Naive B cell (primary cell): Measurements from ENCODE around the gene DSCAML1. TPM values are rescaled to one million over a fixed set of nuclear protein-coding genes. Genes with fewer than 3 reads are reported as not detected.

Experiments
- ATAC-seq, 2 donors: fragments of 150-1000 bp; cut with Tn5 transposase; 2 replicates each; pipeline ENCODE4 v1.10.0; 2021; ENCODE audit warnings: low read depth in 2 of 2, mild to moderate bottlenecking in 2 of 2, moderate library complexity in 2 of 2
- DNase-seq: peaks from one replicate; pipeline ENCODE4 v3.0.0; 2022
- H3K27ac Mint-ChIP-seq, 6 donors: one replicate each; pipeline ENCODE4 v1.8.0; 2020 to 2022; ENCODE audit warnings: mild to moderate bottlenecking in 6 of 6, mixed read lengths in 6 of 6, moderate library complexity in 5 of 6, inconsistent platforms in 2 of 6
- H3K27me3 Mint-ChIP-seq, 3 donors: one replicate each; pipeline ENCODE4 v1.8.0; 2021 to 2022; ENCODE audit warnings: mixed read lengths in 3 of 3, mild to moderate bottlenecking in 1 of 3
- H3K36me3 Mint-ChIP-seq, 2 donors: one replicate each; pipeline ENCODE4 v1.8.0; 2020 to 2022; ENCODE audit warnings: mixed read lengths in 2 of 2, inconsistent platforms in 1 of 2, mild to moderate bottlenecking in 1 of 2
- H3K4me1 Mint-ChIP-seq, 3 donors: one replicate each; pipeline ENCODE4 v1.8.0; 2020 to 2022; ENCODE audit warnings: mixed read lengths in 3 of 3, inconsistent platforms in 1 of 3, mild to moderate bottlenecking in 1 of 3, moderate library complexity in 1 of 3
- H3K4me3 Mint-ChIP-seq, 8 donors: one replicate each; pipeline ENCODE4 v1.8.0; 2020 to 2022; ENCODE audit warnings: mild to moderate bottlenecking in 8 of 8, mixed read lengths in 8 of 8, moderate library complexity in 8 of 8, inconsistent platforms in 2 of 8
- H3K9me3 Mint-ChIP-seq, 7 donors: one replicate each; pipeline ENCODE4 v1.8.0; 2020 to 2022; ENCODE audit warnings: mixed read lengths in 7 of 7, mild to moderate bottlenecking in 5 of 7, inconsistent platforms in 2 of 7, moderate library complexity in 1 of 7
- polyA plus RNA-seq, 6 donors: library from polyadenylated mRNA; unstranded; fragments of 300-500 nt; fragmentation: Illumina TruSeq; gene quantifications; one replicate each; pipeline ENCODE4 v1.2.3, GENCODE V29; 2021; ENCODE audit warnings: low read depth in 6 of 6

The DSCAML1 gene
- polyA plus RNA-seq, 6 donors from 2014 or later, result 0.03 to 0.25 (median 0.11) TPM; not detected in 3

DNA sequence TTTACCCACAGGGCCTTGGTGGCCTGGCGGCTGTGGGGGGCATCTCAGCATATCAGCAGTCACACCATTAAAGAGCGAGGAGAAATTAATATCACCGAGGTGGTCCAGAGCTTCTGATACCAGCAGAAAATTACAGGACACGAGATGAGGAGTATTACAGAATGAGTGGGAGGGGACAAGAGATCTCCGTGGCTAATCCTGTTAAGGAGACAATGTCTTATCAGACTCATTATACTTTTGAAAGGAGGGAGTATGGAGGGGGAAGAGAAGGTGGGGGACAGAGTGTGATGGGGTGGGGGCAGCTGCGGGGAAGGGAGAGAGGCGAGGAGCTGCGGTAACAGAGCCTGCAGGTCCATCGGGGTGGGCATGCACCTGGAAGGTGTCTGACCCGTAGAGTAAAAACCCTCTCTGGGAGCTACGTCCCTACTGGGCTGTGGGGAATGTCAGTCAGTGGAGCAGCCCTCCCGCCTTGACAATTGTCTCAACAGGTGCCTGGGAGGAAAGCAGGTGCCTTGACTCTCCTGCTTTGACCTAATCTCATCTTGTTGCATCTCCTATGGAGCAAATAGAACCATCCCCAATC lies 245.2 kb downstream of the DSCAML1 start:
- Mint-ChIP-seq H3K36me3 (no peaks in the 10 kb centered on the region), H3K9me3 (no peaks in the 10 kb centered on the region), H3K27ac (peak overlapping the region in 1 of 6 donors; percentile 62), H3K4me1 (no peaks in the 10 kb centered on the region), H3K4me3 (no peak overlapping the region), H3K27me3 (peaks cover 19 to 25% (median 20%) of the 10 kb centered on the region in 3 donors)
- DNase-seq (no peak), ATAC-seq (no peak)

DNA sequence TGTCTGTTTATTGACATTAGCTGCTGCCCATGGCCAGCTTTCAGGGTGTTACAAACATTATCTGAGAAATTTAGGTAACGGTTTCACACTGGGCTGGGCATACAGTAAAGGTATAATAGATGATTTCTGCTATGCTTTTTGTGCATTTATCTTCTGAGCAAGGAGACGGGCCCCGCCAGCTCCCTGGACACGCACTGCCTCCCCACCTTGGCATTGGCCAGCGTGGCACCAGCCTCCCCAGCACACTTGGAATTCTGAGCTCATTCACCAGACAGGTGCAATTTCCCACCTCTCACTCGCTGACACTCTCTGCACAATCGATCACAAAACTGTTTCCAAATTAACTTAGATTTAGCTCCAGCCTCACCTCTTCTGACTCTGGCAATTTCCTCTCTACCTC lies 246.6 kb downstream of the DSCAML1 start:
- Mint-ChIP-seq H3K4me3 (no peak overlapping the region), H3K27ac (no peak overlapping the region), H3K4me1 (no peaks in the 10 kb centered on the region), H3K36me3 (no peaks in the 10 kb centered on the region), H3K9me3 (no peaks in the 10 kb centered on the region), H3K27me3 (peaks cover 18 to 21% (median 21%) of the 10 kb centered on the region in 3 donors)
- ATAC-seq (no peak), DNase-seq (no peak)

DNA sequence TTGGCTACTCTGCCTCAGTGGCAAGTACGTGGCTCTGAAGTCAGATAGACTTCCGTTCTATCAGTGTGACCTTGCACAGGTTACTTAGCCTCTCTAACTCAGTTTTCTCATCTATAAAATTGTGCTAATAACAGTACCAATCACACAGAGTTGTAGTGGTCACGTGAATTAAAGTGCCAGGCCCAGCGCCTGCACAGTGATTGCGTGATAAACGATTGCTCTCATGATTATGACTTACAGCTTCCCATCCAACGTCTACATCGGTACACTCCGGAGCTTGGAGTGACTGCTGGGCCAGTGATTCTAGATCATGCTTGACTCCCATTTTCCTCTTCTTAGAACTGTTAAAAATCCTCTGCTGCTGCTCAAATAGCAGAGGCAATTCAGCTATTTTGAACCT lies 247.6 kb downstream of the DSCAML1 start:
- no peak for ATAC-seq
- no peaks in the 10 kb centered on the region for H3K9me3 Mint-ChIP-seq
- no peak overlapping the region for H3K4me3 Mint-ChIP-seq
- H3K36me3 Mint-ChIP-seq, result no peaks in the 10 kb centered on the region
- H3K27me3 Mint-ChIP-seq, result peaks cover 13 to 20% (median 20%) of the 10 kb centered on the region in 3 donors
- DNase-seq, result no peak
- H3K4me1 Mint-ChIP-seq, result no peaks in the 10 kb centered on the region
- no peak overlapping the region for H3K27ac Mint-ChIP-seq

GRCh38 chr11:117548876-117549275 lies 248.1 kb downstream of the DSCAML1 start:
- Mint-ChIP-seq H3K27ac (no peak overlapping the region), H3K36me3 (no peaks in the 10 kb centered on the region), H3K4me3 (no peak overlapping the region), H3K4me1 (no peaks in the 10 kb centered on the region), H3K27me3 (peaks cover 12 to 20% (median 20%) of the 10 kb centered on the region in 3 donors), H3K9me3 (no peaks in the 10 kb centered on the region)
- DNase-seq (no peak), ATAC-seq (no peak)

GRCh38 chr11:117547946-117548345 lies 249.1 kb downstream of the DSCAML1 start:
- peaks cover 6 to 20% (median 20%) of the 10 kb centered on the region in 3 donors for H3K27me3 Mint-ChIP-seq
- DNase-seq (no peak), ATAC-seq (no peak)
- no peak overlapping the region for H3K4me3 Mint-ChIP-seq
- no peak overlapping the region for H3K27ac Mint-ChIP-seq
- H3K4me1 Mint-ChIP-seq, result no peaks in the 10 kb centered on the region
- H3K9me3 Mint-ChIP-seq, result peaks cover 0 to 2% (median 0%) of the 10 kb centered on the region in 7 donors
- H3K36me3 Mint-ChIP-seq, result no peaks in the 10 kb centered on the region

DNA sequence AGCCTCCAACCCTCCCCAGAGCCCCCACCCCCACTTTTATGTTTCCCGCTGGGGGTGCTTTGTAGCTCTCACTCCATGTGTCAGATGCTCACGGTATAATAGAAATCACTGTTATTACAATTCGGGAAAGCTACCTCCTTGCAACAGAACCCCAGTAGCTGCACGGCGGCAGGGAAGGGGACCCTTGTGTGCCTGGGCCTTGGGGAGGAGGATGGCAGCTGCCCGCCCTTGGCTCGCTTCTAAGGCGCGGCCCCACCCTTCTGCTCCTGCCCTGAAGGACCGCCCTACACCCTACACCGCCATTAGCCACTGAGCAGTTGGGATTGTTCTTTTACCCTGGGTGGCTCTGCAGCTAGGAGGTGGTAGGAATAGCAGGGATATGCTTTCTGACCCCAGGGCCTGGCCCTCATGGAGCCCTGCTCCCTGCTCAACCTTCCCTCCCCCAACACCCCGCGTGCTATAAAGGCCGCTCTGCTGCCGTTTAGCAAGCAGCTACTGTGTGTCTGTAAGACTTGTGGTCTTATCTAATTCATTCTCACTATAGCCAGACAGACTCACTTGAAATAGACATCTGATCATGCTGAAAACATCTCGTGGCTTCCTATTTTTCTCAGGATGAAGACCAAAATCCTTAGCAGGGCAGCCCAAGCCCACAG lies 249.7 kb downstream of the DSCAML1 start:
- Mint-ChIP-seq H3K27me3 (peaks cover 8 to 20% (median 20%) of the 10 kb centered on the region in 3 donors), H3K4me1 (no peaks in the 10 kb centered on the region), H3K4me3 (no peak overlapping the region), H3K9me3 (peaks cover 0 to 4% (median 0%) of the 10 kb centered on the region in 7 donors), H3K36me3 (no peaks in the 10 kb centered on the region), H3K27ac (no peak overlapping the region)
- no peak for DNase-seq
- ATAC-seq, result no peak

DNA sequence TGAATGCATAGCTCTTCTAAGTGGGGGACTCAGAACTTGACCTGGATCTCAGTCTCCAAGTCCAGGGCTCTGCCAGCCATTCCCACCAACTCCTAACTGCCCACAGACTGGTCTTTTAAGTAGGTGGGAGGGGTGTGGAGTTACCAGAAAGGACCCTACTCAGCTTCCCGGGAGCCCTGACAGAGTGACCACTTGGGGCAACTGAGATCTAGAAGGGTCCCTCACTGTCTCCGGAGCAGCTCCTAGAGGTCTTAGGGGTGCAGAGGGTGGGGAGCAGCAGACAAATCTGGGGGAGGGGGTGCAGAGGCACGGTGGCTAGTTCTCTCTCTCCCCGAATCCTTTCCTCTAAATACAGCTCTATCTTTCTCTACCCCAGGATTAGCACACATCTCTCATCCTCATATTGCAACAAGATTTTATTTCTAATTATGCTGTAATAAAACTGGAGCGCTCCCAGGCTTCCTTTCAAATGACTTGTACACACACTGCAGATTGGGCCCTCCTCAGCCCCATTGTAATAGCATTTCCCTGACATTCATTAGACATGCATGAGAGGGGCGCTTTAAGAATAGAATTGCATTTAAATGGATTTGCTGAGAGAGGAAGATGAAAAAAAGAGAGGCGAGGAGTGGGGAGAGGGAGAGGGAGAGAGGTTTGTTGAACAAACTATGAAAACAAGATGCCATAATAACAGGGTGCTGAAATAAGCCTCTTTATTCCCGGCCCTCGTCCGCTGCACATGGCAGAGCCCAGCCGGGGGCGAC lies 250.4 kb downstream of the DSCAML1 start:
- H3K36me3 Mint-ChIP-seq, result no peaks in the 10 kb centered on the region
- peaks cover 8 to 20% (median 18%) of the 10 kb centered on the region in 3 donors for H3K27me3 Mint-ChIP-seq
- H3K27ac Mint-ChIP-seq, result no peak overlapping the region
- no peak overlapping the region for H3K4me3 Mint-ChIP-seq
- no peaks in the 10 kb centered on the region for H3K4me1 Mint-ChIP-seq
- no peak for ATAC-seq
- H3K9me3 Mint-ChIP-seq, result peaks cover 0 to 4% (median 0%) of the 10 kb centered on the region in 7 donors
- no peak for DNase-seq

- Mint-ChIP-seq H3K27me3 (peaks cover 8 to 16% (median 15%) of the 10 kb centered on the region in 3 donors), H3K9me3 (peaks cover 0 to 4% (median 0%) of the 10 kb centered on the region in 7 donors), H3K27ac (no peak overlapping the region), H3K36me3 (no peaks in the 10 kb centered on the region), H3K4me3 (no peak overlapping the region), H3K4me1 (no peaks in the 10 kb centered on the region)
- DNase-seq (no peak), ATAC-seq (no peak)
These were observed 251.3 kb downstream of the DSCAML1 start for GRCh38 chr11:117545706-117546105.

- Mint-ChIP-seq H3K36me3 (no peaks in the 10 kb centered on the region), H3K4me3 (no peak overlapping the region), H3K4me1 (no peaks in the 10 kb centered on the region), H3K9me3 (peaks cover 0 to 4% (median 0%) of the 10 kb centered on the region in 7 donors), H3K27ac (no peak overlapping the region), H3K27me3 (peaks cover 7 to 15% (median 14%) of the 10 kb centered on the region in 3 donors)
- ATAC-seq, result no peak
- no peak for DNase-seq
These were observed 252.8 kb downstream of the DSCAML1 start for GRCh38 chr11:117544130-117544800.

DNA sequence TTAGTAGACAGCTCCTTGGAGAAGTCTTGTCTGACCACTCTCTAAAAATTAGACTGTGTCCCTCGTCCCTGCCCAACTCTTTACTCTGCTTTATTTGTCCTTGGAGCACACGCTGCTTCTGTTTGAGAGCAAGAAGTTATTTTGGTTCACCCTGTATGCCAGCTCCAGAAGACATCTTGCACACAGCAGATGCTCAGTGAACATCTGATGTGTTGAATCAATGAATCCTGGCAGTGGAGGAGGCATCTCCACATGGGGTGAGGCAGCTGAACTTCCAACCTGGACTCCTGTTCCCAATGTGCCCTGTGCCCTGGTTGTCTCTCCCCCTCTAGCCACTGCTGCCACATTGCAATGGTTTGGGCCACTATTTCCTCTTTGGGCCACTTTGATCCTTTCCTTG lies 255.8 kb downstream of the DSCAML1 start:
- ATAC-seq, result no peak
- Mint-ChIP-seq H3K4me3 (no peak overlapping the region), H3K4me1 (no peaks in the 10 kb centered on the region), H3K36me3 (no peaks in the 10 kb centered on the region), H3K27me3 (peaks cover 12 to 19% (median 18%) of the 10 kb centered on the region in 3 donors), H3K27ac (peak overlapping the region in 1 of 6 donors; percentile 65), H3K9me3 (peaks cover 0 to 4% (median 0%) of the 10 kb centered on the region in 7 donors)
- DNase-seq, result no peak

DNA sequence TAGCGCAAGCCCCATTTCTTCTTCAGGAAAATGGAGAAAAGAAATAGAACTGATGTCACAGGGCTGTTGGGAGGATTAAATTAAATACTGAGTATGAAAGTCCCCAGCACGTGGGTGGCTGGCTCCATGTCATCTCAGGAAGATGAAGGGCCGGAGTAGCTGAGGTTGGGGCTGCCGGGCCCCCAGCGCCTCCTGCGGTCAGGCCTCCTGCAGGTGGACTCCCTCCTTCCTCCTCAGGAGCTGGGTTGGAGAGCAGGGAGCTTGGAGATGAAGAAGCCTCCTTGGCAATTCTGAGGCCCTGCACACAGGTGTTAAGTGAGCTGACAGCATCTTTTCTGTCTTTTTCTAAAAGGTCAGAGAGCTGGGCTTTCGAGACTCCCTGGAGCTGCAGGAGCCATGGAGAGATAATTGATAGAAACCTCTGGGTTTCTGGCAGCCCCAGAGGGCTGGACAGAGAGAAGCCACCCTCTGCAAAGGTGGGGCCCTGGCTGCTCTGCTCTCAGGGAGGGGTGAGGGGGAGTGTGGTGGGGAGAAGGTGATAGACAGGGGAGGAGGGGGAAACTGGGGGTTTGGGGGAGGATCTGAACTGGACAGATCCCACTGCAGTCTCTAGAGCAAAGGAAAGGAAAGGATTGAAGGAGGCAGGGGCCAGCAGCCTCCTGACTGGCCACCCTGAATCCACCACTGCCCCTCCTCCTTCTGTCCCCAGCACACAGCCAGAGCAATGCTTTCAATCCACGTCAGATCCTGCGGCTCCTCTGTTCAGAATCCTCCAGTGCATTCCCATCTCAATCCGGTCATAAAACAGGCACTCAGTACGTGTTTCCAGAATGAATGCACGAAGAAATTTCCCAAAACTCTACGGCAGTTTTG lies 258.5 kb downstream of the DSCAML1 start:
- Mint-ChIP-seq H3K27ac (no peak overlapping the region), H3K9me3 (peaks cover 0 to 8% (median 2%) of the 10 kb centered on the region in 7 donors), H3K27me3 (peaks cover 6 to 22% (median 19%) of the 10 kb centered on the region in 3 donors), H3K4me1 (peaks cover 0 to 2% (median 0%) of the 10 kb centered on the region in 3 donors), H3K36me3 (no peaks in the 10 kb centered on the region), H3K4me3 (no peak overlapping the region)
- DNase-seq (no peak), ATAC-seq (no peak)

DNA sequence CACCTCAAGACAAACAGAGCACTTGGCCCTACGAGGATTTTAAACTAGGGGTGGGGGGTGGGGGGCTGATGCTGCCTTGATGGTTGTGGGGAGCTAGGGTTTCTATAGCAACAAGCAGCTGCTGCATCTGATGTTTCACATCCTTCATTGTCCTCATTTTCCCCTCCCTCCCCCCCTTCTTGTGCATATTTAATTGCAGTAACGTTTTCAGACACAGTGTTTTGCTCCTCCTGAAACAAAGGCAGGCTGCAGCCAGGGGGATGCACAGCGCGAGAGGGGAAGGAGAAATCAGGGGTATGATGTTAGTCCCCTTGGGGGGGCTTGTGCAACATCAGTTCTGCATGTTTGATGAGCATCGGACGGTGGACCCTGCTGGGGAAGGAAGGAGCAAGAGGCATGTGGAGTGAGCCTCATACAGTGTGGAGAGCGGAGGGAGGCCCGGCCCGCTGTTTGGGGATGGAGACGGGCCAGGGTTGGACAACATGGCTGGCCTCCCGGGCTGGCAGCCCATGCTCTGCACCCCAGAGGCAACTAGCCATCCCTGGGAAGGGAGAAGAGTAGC lies 261.1 kb downstream of the DSCAML1 start:
- Mint-ChIP-seq H3K36me3 (no peaks in the 10 kb centered on the region), H3K4me3 (no peak overlapping the region), H3K9me3 (peaks cover 0 to 7% (median 0%) of the 10 kb centered on the region in 7 donors), H3K4me1 (peaks cover 0 to 2% (median 0%) of the 10 kb centered on the region in 3 donors), H3K27ac (no peak overlapping the region), H3K27me3 (peaks cover 16 to 19% (median 18%) of the 10 kb centered on the region in 3 donors)
- no peak for ATAC-seq
- DNase-seq, result no peak
